HG03097 (cell line): ENCODE data around the gene SNCB.

Experiments
- ATAC-seq: cut with Tn5 transposase; IDR thresholded peaks from one replicate; pipeline ENCODE4 v1.9.1; 2021; ENCODE audit not compliant: unreplicated experiment, low FRiP score

Gene SNCB

GRCh38 chr5:176629853-176630680 is at the start of gene SNCB, which contains the start of gene EIF4E1B:
SNCB (minus strand) TSS chr5:176630534; CDS start chr5:176629654, 880 bp downstream.
EIF4E1B (plus strand) TSS chr5:176630675; CDS start chr5:176642788, 12,113 bp downstream.
- no peak for ATAC-seq

GRCh38 chr5:176679365-176680225 is 49.3 kb upstream of the SNCB start:
- no peak for ATAC-seq

- no peak for ATAC-seq
Measured at GRCh38 chr5:176678584-176678983, 48.2 kb upstream of the SNCB start.

GRCh38 chr5:176677209-176677939 is 47.0 kb upstream of the SNCB start:
- no peak for ATAC-seq

- peak; percentile 62 for ATAC-seq
Measured at GRCh38 chr5:176676361-176676824, 46.1 kb upstream of the SNCB start.

GRCh38 chr5:176675676-176676360 is 45.5 kb upstream of the SNCB start:
- no peak for ATAC-seq

GRCh38 chr5:176674799-176675198 is 44.5 kb upstream of the SNCB start:
- no peak for ATAC-seq

- no peak for ATAC-seq
Measured at GRCh38 chr5:176673651-176674583, 43.6 kb upstream of the SNCB start.

- ATAC-seq, result no peak
Measured at GRCh38 chr5:176671890-176672747, 41.8 kb upstream of the SNCB start.

GRCh38 chr5:176671399-176671798 is 41.1 kb upstream of the SNCB start:
- ATAC-seq, result no peak

GRCh38 chr5:176670449-176670848 is 40.1 kb upstream of the SNCB start:
- no peak for ATAC-seq

GRCh38 chr5:176667637-176668036 is 37.3 kb upstream of the SNCB start:
- no peak for ATAC-seq

- ATAC-seq, result no peak
Measured at GRCh38 chr5:176665517-176665916, 35.2 kb upstream of the SNCB start.

GRCh38 chr5:176664886-176665285 is 34.6 kb upstream of the SNCB start:
- no peak for ATAC-seq

GRCh38 chr5:176664479-176664878 is 34.1 kb upstream of the SNCB start:
- ATAC-seq, result no peak

GRCh38 chr5:176663566-176663965 is 33.2 kb upstream of the SNCB start:
- ATAC-seq, result no peak

GRCh38 chr5:176662371-176663333 is 32.3 kb upstream of the SNCB start:
- ATAC-seq, result no peak
